Stomach smooth muscle (tissue), 2 donors: Measurements from ENCODE around the gene B3GNT2.

Experiments
- H3K27ac ChIP-seq: one replicate; pipeline ENCODE4 v1.7.0; 2013; ENCODE audit warnings: mild to moderate bottlenecking, low read length, inconsistent platforms
- H3K27me3 ChIP-seq, 2 donors: one replicate each; pipeline ENCODE4 v1.7.0; 2013; ENCODE audit warnings: low read length in 2 of 2; ENCODE audit not compliant: insufficient read depth in 2 of 2, control insufficient read depth in 1 of 2
- H3K36me3 ChIP-seq, 2 donors: one replicate each; pipeline ENCODE4 v1.7.0; 2013; ENCODE audit warnings: low read length in 2 of 2; ENCODE audit not compliant: control insufficient read depth in 2 of 2, insufficient read depth in 2 of 2
- H3K4me1 ChIP-seq: one replicate; pipeline ENCODE4 v1.7.0; 2013; ENCODE audit warnings: low read length; ENCODE audit not compliant: control insufficient read depth, insufficient read depth
- H3K4me3 ChIP-seq, 2 donors: one replicate each; pipeline ENCODE4 v1.7.0; 2013; ENCODE audit warnings: low read length in 2 of 2
- H3K9ac ChIP-seq, 2 donors: one replicate each; pipeline ENCODE4 v1.7.0; 2013; ENCODE audit warnings: low read length in 2 of 2, mild to moderate bottlenecking in 1 of 2
- H3K9me3 ChIP-seq, 2 donors: one replicate each; pipeline ENCODE4 v1.7.0; 2013; ENCODE audit warnings: low read length in 2 of 2; ENCODE audit not compliant: control insufficient read depth in 2 of 2
- donor health status: healthy.
- donor health status: Pancreatic carcinoma.

B3GNT2 gene

DNA sequence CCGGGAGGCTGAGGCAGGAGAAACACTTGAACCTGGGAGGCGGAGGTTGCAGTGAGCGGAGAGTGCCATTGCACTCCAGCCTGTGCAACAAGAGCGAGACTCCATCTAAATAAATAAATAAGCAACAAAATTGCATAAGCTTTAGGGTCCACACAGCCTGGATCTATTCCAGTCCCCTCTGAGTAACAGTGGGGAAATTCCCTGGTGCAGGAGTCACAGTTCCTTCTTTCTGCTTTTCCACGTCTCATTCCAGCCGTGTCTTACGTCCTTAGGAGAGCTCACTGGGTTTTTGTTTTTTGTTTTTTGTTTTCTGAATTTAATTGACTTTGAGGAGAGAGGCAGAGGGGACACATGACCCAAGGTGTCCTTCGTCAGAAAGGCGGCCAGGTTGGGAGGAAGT lies 44.6 kb downstream of the B3GNT2 start:
- no peaks in the 10 kb centered on the region for H3K9me3 ChIP-seq
- no peaks in the 10 kb centered on the region for H3K36me3 ChIP-seq
- no peaks in the 10 kb centered on the region for H3K27me3 ChIP-seq
- H3K27ac ChIP-seq = no peak overlapping the region
- H3K4me3 ChIP-seq = no peak overlapping the region
- H3K9ac ChIP-seq = no peak overlapping the region
- H3K4me1 ChIP-seq = no peaks in the 10 kb centered on the region

DNA sequence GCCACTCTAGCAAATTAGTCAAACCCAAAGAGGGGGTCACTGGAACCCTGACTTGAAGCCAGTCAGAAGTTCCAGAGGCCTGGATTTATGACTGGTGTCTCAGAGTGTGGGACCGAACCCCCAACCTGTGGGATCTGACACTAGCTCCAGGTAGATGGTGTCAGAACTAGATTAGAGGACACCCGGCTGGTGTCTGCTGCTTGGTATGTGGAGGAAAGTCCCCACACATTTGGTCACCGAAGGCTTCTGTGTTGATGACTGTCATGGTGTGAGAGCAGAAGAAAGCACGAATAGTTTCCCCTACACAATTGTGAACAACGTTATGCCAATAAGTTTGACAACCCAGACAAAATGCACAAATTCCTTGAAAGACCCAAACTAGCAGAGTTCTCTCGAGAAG lies 48.1 kb downstream of the B3GNT2 start:
- H3K9me3 ChIP-seq = no peaks in the 10 kb centered on the region
- H3K4me1 ChIP-seq = no peaks in the 10 kb centered on the region
- H3K4me3 ChIP-seq = no peak overlapping the region
- H3K9ac ChIP-seq = no peak overlapping the region
- no peaks in the 10 kb centered on the region for H3K27me3 ChIP-seq
- no peaks in the 10 kb centered on the region for H3K36me3 ChIP-seq
- no peak overlapping the region for H3K27ac ChIP-seq

GRCh38 chr2:62248226-62248625 lies 52.3 kb downstream of the B3GNT2 start:
- Histone ChIP-seq H3K4me1 (no peaks in the 10 kb centered on the region), H3K27ac (no peak overlapping the region), H3K9me3 (no peaks in the 10 kb centered on the region), H3K9ac (no peak overlapping the region), H3K36me3 (no peaks in the 10 kb centered on the region), H3K4me3 (no peak overlapping the region), H3K27me3 (no peaks in the 10 kb centered on the region)

- no peaks in the 10 kb centered on the region for H3K9me3 ChIP-seq
- no peak overlapping the region for H3K4me3 ChIP-seq
- H3K27ac ChIP-seq = no peak overlapping the region
- H3K27me3 ChIP-seq = no peaks in the 10 kb centered on the region
- no peaks in the 10 kb centered on the region for H3K36me3 ChIP-seq
- H3K9ac ChIP-seq = no peak overlapping the region
- no peaks in the 10 kb centered on the region for H3K4me1 ChIP-seq
These were observed 54.3 kb downstream of the B3GNT2 start for GRCh38 chr2:62250239-62250638.

DNA sequence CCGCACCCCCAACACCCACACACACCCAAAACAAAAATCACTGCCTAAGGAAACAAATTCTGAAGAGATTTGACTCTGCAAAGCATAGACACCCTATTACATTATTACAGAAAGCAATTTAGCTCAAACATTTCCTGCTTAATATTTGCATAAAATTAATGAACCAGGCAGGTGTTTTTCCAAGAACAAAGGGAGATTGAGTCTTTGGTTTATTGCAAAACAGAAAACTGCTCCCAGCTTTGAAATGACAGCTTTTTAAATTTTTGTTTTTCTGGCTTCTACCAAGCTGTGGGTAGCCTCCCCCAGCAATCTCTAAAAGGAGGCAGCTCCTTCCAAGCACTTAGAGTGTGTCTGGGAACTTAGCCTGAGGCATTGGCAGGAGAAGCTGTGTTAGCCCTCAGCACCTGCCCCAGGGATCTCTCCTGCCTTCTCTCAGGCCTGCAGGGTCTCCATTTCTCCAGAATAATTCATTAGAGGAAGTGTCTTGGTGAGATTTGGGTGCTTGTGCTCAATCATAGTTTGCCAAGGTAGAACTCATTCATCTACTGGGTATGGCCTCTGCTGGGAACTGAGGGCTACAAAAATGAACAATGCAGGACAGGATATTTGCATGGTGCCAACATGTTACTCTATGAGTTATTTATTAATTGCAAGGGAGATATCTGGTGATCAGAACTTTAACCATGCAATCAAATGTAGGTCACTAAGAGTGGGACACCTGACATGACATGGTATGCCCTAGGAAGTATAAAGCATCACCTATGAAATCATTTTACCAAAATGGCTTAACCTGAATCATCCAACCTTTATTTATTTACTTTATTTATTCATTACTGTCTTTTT lies 58.7 kb downstream of the B3GNT2 start:
- Histone ChIP-seq H3K4me3 (no peak overlapping the region), H3K9me3 (no peaks in the 10 kb centered on the region), H3K27ac (no peak overlapping the region), H3K27me3 (no peaks in the 10 kb centered on the region), H3K9ac (no peak overlapping the region), H3K36me3 (no peaks in the 10 kb centered on the region), H3K4me1 (no peaks in the 10 kb centered on the region)

GRCh38 chr2:62257466-62257865 lies 61.6 kb downstream of the B3GNT2 start:
- no peaks in the 10 kb centered on the region for H3K4me1 ChIP-seq
- no peaks in the 10 kb centered on the region for H3K36me3 ChIP-seq
- H3K27ac ChIP-seq = no peak overlapping the region
- no peak overlapping the region for H3K9ac ChIP-seq
- no peaks in the 10 kb centered on the region for H3K27me3 ChIP-seq
- no peaks in the 10 kb centered on the region for H3K9me3 ChIP-seq
- no peak overlapping the region for H3K4me3 ChIP-seq

DNA sequence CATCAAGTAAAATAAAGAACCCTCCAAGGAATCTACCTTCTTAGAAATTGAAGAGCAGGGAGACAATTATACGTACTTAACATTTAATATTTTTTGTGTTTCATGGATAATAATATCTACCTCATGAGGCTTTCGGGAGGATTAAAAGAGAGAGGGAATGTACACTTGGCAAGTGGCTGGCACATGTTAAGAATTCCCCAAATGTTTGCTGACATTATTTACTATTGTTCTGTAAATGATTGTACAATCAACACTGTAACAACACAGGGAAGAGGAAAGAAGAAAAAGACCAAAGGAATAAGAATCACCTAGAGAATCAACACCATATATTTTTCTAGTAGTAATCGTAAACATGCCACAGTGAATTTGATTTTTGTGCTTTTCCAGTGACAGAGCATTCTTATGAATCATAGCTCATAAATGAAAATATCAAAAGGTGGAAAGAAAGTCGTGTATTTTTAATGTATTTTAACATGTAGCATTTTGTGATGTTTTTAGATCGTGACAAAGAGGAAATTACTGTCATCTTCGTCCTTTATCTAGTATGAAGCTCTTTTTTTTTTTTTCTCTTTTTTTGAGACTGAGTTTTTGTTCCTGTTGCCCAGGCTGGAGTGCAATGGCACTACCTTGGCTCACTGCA lies 67.3 kb downstream of the B3GNT2 start:
- H3K36me3 ChIP-seq = no peaks in the 10 kb centered on the region
- no peaks in the 10 kb centered on the region for H3K4me1 ChIP-seq
- no peaks in the 10 kb centered on the region for H3K9me3 ChIP-seq
- no peak overlapping the region for H3K27ac ChIP-seq
- no peaks in the 10 kb centered on the region for H3K27me3 ChIP-seq
- no peak overlapping the region for H3K4me3 ChIP-seq
- no peak overlapping the region for H3K9ac ChIP-seq

DNA sequence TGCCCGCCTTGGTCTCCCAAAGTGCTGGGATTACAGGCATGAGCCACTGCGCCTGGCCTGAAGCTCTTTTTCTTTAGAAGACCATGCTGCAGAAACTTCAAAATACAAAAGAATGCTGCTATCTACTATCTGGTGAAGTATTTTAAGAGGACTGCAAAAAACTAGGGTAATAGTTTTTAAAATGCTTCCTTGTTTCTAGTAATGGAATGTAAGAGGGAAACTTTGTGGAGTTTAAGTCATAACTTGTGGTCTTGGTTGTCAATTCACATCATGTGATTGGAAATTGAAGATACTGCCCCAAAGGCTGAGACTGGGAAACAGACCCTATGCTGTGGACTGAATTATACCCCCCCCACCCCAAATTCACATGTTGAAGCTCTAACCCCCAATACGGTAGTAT lies 68.3 kb downstream of the B3GNT2 start:
- no peaks in the 10 kb centered on the region for H3K36me3 ChIP-seq
- H3K4me3 ChIP-seq = no peak overlapping the region
- no peaks in the 10 kb centered on the region for H3K4me1 ChIP-seq
- no peaks in the 10 kb centered on the region for H3K9me3 ChIP-seq
- H3K9ac ChIP-seq = no peak overlapping the region
- H3K27ac ChIP-seq = no peak overlapping the region
- no peaks in the 10 kb centered on the region for H3K27me3 ChIP-seq

DNA sequence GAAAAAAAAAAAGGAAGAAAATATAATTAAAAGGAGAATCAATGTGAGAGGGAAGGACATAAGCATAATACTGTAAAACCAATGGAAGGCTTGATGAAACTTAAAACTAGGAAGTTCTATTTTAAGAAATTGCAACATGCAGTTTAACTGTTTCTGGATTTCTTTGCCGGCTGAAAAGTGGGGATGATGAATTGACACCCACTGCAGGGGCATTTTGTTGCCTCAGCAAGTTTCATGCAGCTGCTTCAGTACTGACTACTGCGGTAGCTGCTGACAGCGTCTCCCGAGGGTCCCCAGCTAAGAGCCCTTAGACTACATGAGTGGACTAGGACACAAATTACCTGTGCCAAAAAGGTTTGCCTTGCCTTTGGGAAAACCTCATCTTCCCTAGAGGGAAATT lies 69.2 kb downstream of the B3GNT2 start:
- H3K9ac ChIP-seq = no peak overlapping the region
- H3K9me3 ChIP-seq = no peaks in the 10 kb centered on the region
- H3K4me1 ChIP-seq = no peaks in the 10 kb centered on the region
- H3K27me3 ChIP-seq = no peaks in the 10 kb centered on the region
- no peak overlapping the region for H3K4me3 ChIP-seq
- H3K36me3 ChIP-seq = no peaks in the 10 kb centered on the region
- no peak overlapping the region for H3K27ac ChIP-seq

- H3K9me3 ChIP-seq = no peaks in the 10 kb centered on the region
- peaks cover 3% of the 10 kb centered on the region for H3K4me1 ChIP-seq
- no peaks in the 10 kb centered on the region for H3K27me3 ChIP-seq
- H3K36me3 ChIP-seq = no peaks in the 10 kb centered on the region
- no peak overlapping the region for H3K27ac ChIP-seq
- no peak overlapping the region for H3K9ac ChIP-seq
- no peak overlapping the region for H3K4me3 ChIP-seq
These were observed 70.6 kb downstream of the B3GNT2 start for GRCh38 chr2:62266433-62267038.

DNA sequence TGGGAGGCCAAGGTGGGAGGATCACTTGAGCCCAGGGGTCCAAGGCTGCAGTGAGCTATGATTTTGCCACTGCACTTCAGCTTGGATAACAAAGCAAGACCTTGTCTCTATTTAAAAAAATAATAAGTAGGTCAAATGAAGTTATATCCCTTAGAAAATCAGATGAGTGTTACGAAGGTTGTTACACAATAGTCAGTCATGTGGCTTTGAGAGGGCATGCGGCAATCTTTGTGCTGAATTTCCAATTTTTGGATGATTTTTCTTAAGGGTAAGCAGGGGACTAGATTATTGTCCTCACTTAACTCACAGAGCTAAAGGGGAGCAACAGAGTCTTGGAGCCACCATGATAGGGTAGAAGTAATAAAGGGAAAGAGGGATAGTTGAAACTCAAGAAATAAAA lies 71.8 kb downstream of the B3GNT2 start:
- Histone ChIP-seq H3K9ac (no peak overlapping the region), H3K36me3 (no peaks in the 10 kb centered on the region), H3K27ac (no peak overlapping the region), H3K27me3 (no peaks in the 10 kb centered on the region), H3K9me3 (no peaks in the 10 kb centered on the region), H3K4me3 (no peak overlapping the region), H3K4me1 (peaks cover 3% of the 10 kb centered on the region)
